SK-N-SH (cell line): ENCODE results near the gene TMEM200B. TPM values are rescaled to one million over a fixed set of nuclear protein-coding genes. Genes with fewer than 3 reads are reported as not detected.

Experiments
- CTCF ChIA-PET: fragments of 300-600, 350-600 bp; formaldehyde crosslinking; extraction: SDS; loops from one replicate; lab custom pipeline; 2021; lab: Yijun Ruan, JAX
- POLR2A ChIA-PET: fragments of 350-600 bp; sonication (Branson Sonifier 250); formaldehyde crosslinking; extraction: SDS; loops from one replicate; lab custom pipeline; 2020; ENCODE audit warnings: antibody characterized with exemption, inconsistent platforms; lab: Yijun Ruan, JAX
- DNase-seq: peaks from one replicate; pipeline ENCODE4 v3.0.0; 2012
- H2AFZ ChIP-seq: fragments of 200-600 bp; sonication (generic); 2 replicates; pipeline ENCODE4 v1.8.1; 2016; ENCODE audit warnings: antibody characterized with exemption, mild to moderate bottlenecking, low read depth
- H3F3A ChIP-seq: fragments of 200-600 bp; sonication (generic); replicated peaks from 2 replicates; pipeline ENCODE3; 2016; ENCODE audit warnings: antibody characterized with exemption, mild to moderate bottlenecking; ENCODE audit not compliant: insufficient read depth
- H3K27ac ChIP-seq, 2 experiments: fragments of 200-500 bp in 1 of 2; fragments of 200-600 bp in 1 of 2; sonication (Bioruptor generic) in 1 of 2; sonication (generic), shearing (Covaris generic) in 1 of 2; 2 replicates each; pipeline versions ENCODE4 v1.5.1 to v1.6.1; 2014 to 2016; ENCODE audit warnings: low read depth in 2 of 2, inconsistent platforms in 1 of 2, low read length in 1 of 2, mild to moderate bottlenecking in 1 of 2, mixed read lengths in 1 of 2
- H3K27me3 ChIP-seq: fragments of 200-600 bp; sonication (generic), shearing (Covaris generic); 2 replicates; pipeline ENCODE4 v1.6.1; 2016; ENCODE audit warnings: mixed run types; ENCODE audit not compliant: insufficient read depth
- H3K36me3 ChIP-seq, 2 experiments: fragments of 200-500 bp in 1 of 2; fragments of 200-600 bp in 1 of 2; sonication (Bioruptor generic) in 1 of 2; sonication (generic) in 1 of 2; replicated peaks in 1 of 2; 2 replicates each; pipeline versions ENCODE3 to v1.5.1; 2014 to 2016; ENCODE audit warnings: low read length in 1 of 2, mild to moderate bottlenecking in 1 of 2; ENCODE audit not compliant: insufficient read depth in 2 of 2, control insufficient read depth in 1 of 2
- H3K4me1 ChIP-seq, 2 experiments: fragments of 200-500 bp in 1 of 2; fragments of 200-600 bp in 1 of 2; sonication (Bioruptor generic) in 1 of 2; sonication (generic), shearing (Covaris generic) in 1 of 2; 2 replicates each; pipeline versions ENCODE4 v1.5.1 to v1.6.1; 2014 to 2016; ENCODE audit warnings: low read depth in 1 of 2, low read length in 1 of 2, mixed run types in 1 of 2; ENCODE audit not compliant: insufficient read depth in 2 of 2, control insufficient read depth in 1 of 2
- H3K4me2 ChIP-seq: fragments of 200-600 bp; sonication (generic), shearing (Covaris generic); 2 replicates; pipeline ENCODE4 v1.6.1; 2017; ENCODE audit warnings: mixed run types
- H3K4me3 ChIP-seq, 2 experiments: fragments of 200-500 bp in 1 of 2; fragments of 200-600 bp in 1 of 2; sonication (Bioruptor generic) in 1 of 2; sonication (generic), shearing (Covaris generic) in 1 of 2; 2 replicates each; pipeline versions ENCODE4 v1.5.1 to v1.8.1; 2014 to 2016; ENCODE audit warnings: low read depth in 2 of 2, inconsistent platforms in 1 of 2, low read length in 1 of 2, mild to moderate bottlenecking in 1 of 2, mixed read lengths in 1 of 2, moderate library complexity in 1 of 2
- H3K79me2 ChIP-seq: fragments of 200-600 bp; sonication (generic); 2 replicates; pipeline ENCODE4 v1.8.1; 2017; ENCODE audit warnings: mild to moderate bottlenecking; ENCODE audit not compliant: insufficient read depth
- H3K9ac ChIP-seq: fragments of 200-600 bp; sonication (generic); 2 replicates; pipeline ENCODE4 v1.6.1; 2017; ENCODE audit warnings: mixed run types
- H3K9me2 ChIP-seq: fragments of 200-600 bp; sonication (generic); 2 replicates; pipeline ENCODE4 v1.6.1; 2017; ENCODE audit warnings: mixed run types
- H3K9me3 ChIP-seq: fragments of 200-600 bp; sonication (generic); 2 replicates; pipeline ENCODE4 v1.6.1; 2017; ENCODE audit warnings: mixed run types, mild to moderate bottlenecking, moderate library complexity
- H4K20me1 ChIP-seq: fragments of 200-600 bp; sonication (generic); 2 replicates; pipeline ENCODE4 v1.6.1; 2017; ENCODE audit warnings: mild to moderate bottlenecking, mixed run types; ENCODE audit not compliant: insufficient read depth
- CHD2 ChIP-seq: fragments of 150-350 bp; IDR thresholded peaks from 2 replicates; pipeline ENCODE4 v1.6.1; 2018; ENCODE audit warnings: low read length; ENCODE audit not compliant: partially characterized antibody
- EP300 ChIP-seq, 2 experiments: IDR thresholded peaks; 2 replicates each; pipeline versions ENCODE4 v1.4.0 to v1.6.1; 2012; ENCODE audit warnings: borderline replicate concordance in 1 of 2, low read depth in 1 of 2, low read length in 1 of 2
- EZH2phosphoT487 ChIP-seq: fragments of 200-600 bp; sonication (generic); IDR thresholded peaks from 2 replicates; pipeline ENCODE4 v1.6.1; 2017; ENCODE audit warnings: low read depth, mixed run types, mild to moderate bottlenecking, antibody characterized with exemption, moderate library complexity, borderline replicate concordance
- GABPA ChIP-seq: IDR thresholded peaks from 2 replicates; pipeline ENCODE4 v1.4.0; 2012; ENCODE audit warnings: low read depth, mild to moderate bottlenecking
- GATA2 ChIP-seq: sonication (generic); formaldehyde crosslinking; IDR thresholded peaks from 2 replicates; pipeline ENCODE4 v1.5.0; 2020; ENCODE audit warnings: mild to moderate bottlenecking, missing genetic modification reagents
- IRF3 ChIP-seq: fragments of 150-350 bp; IDR thresholded peaks from 2 replicates; pipeline ENCODE4 v1.6.1; 2016; ENCODE audit warnings: mild to moderate bottlenecking, low read depth, low read length
- MXI1 ChIP-seq: IDR thresholded peaks from 2 replicates; pipeline ENCODE4 v1.6.1; 2012; ENCODE audit warnings: mild to moderate bottlenecking, low read depth, low read length, improper control_type of control experiment
- NRF1 ChIP-seq: IDR thresholded peaks from 2 replicates; pipeline ENCODE4 v1.6.1; 2012; ENCODE audit warnings: low read depth, mild to moderate bottlenecking, low read length
- PBX3 ChIP-seq: IDR thresholded peaks from 2 replicates; pipeline ENCODE4; 2012
- RAD21 ChIP-seq: IDR thresholded peaks from 2 replicates; pipeline ENCODE4 v1.6.1; 2012; ENCODE audit warnings: mild to moderate bottlenecking, low read length
- RCOR1 ChIP-seq: fragments of 150-350 bp; IDR thresholded peaks from 2 replicates; pipeline ENCODE4 v1.6.1; 2017; ENCODE audit warnings: antibody characterized with exemption, low read length
- SIN3A ChIP-seq: IDR thresholded peaks from 2 replicates; pipeline ENCODE4 v1.6.1; 2012; ENCODE audit warnings: low read depth, mild to moderate bottlenecking, low read length, moderate library complexity, borderline replicate concordance
- WGBS: methylation state at CpG from one replicate; pipeline ENCODE4 v1.1.6; 2017; ENCODE audit warnings: low lambda C conversion rate; 5-methylcytosine and 5-hydroxymethylcytosine counted together
- polyA plus RNA-seq, 3 experiments: library from polyadenylated mRNA; depleted of rRNA; stranded (reverse); fragments of >200 nt; gene quantifications; 2 replicates each; pipeline ENCODE4 v1.2.3, GENCODE V29; 2012

TMEM200B gene
- polyA plus RNA-seq, 1 of the 3 experiments (the other 2 are of a cell fraction), result 1.5 TPM

- H3K9ac ChIP-seq, result no peak overlapping the region
- H3K4me3 ChIP-seq, result no peak overlapping the region
- no peaks in the 10 kb centered on the region for H3K27me3 ChIP-seq
- POLR2A ChIA-PET, result no interaction called here
- H3K9me2 ChIP-seq, result no peaks in the 10 kb centered on the region
- H4K20me1 ChIP-seq, result no peaks in the 10 kb centered on the region
- TF ChIP-seq NRF1, result no peak
- no peaks in the 10 kb centered on the region for H3K9me3 ChIP-seq
- no peak overlapping the region for H2AFZ ChIP-seq
- H3K36me3 ChIP-seq, result no peaks in the 10 kb centered on the region
- CTCF ChIA-PET, result interaction anchor here (0.6 kb wide), 1 partner anchor 9 kb away, joined by 3 read pairs; no protein-coding TSS in a partner anchor
- H3K4me1 ChIP-seq, result no peaks in the 10 kb centered on the region
- no peaks in the 10 kb centered on the region for H3F3A ChIP-seq
- H3K27ac ChIP-seq, result no peak overlapping the region
- no peak for DNase-seq
- H3K4me2 ChIP-seq, result no peak overlapping the region
- H3K79me2 ChIP-seq, result no peaks in the 10 kb centered on the region
Observed at GRCh38 chr1:29090937-29091618, 32.6 kb downstream of the TMEM200B start.

- DNase-seq, result no peak
- Histone ChIP-seq H3K9ac (no peak overlapping the region), H3K4me1 (peaks cover 2 to 16% of the 10 kb centered on the region in 2 experiments; a peak in 3 of 4 replicates), H2AFZ (no peak overlapping the region), H3K4me3 (no peak overlapping the region), H3K4me2 (no peak overlapping the region), H3K9me3 (no peaks in the 10 kb centered on the region), H3K27me3 (no peaks in the 10 kb centered on the region), H3K27ac (peak overlapping the region in 1 of 2 experiments; percentile 93; a peak in 2 of 4 replicates), H3F3A (no peaks in the 10 kb centered on the region), H3K36me3 (no peaks in the 10 kb centered on the region), H3K9me2 (no peaks in the 10 kb centered on the region), H3K79me2 (no peaks in the 10 kb centered on the region), H4K20me1 (no peaks in the 10 kb centered on the region)
- POLR2A ChIA-PET, result no interaction called here
- CTCF ChIA-PET, result interaction anchor here (0.8 to 1.6 kb wide), 4 partner anchors 35 to 348 kb away, joined by 3 read pairs; partner anchors contain the start of gene SRSF4
- 45% methylated on average over 2 of the region's 2 CpGs for WGBS
- TF ChIP-seq IRF3, result no peak
- TF ChIP-seq EP300 (IDR thresholded peaks at IDR 0.05; ENCODE audit: borderline replicate concordance in 1 of 2, low read depth in 1 of 2, low read length in 1 of 2), result peak in 1 of 2 experiments; percentile 27; a peak in 1 of 4 replicates
Observed at GRCh38 chr1:29084196-29084521, 39.5 kb downstream of the TMEM200B start.

GRCh38 chr1:29083317-29084195, 40.1 kb downstream of the TMEM200B start:
- Histone ChIP-seq H3K36me3 (no peaks in the 10 kb centered on the region), H3K4me1 (peaks cover 2 to 16% of the 10 kb centered on the region in 2 experiments; a peak in 3 of 4 replicates), H3K79me2 (no peaks in the 10 kb centered on the region), H3K27ac (peak overlapping the region; percentile 30 to 93; a peak in 3 of 4 replicates), H3K27me3 (no peaks in the 10 kb centered on the region), H4K20me1 (no peaks in the 10 kb centered on the region), H3K4me2 (no peak overlapping the region), H3K9me2 (no peaks in the 10 kb centered on the region), H3K9ac (no peak overlapping the region), H2AFZ (no peak overlapping the region), H3K4me3 (no peak overlapping the region), H3F3A (no peaks in the 10 kb centered on the region), H3K9me3 (no peaks in the 10 kb centered on the region)
- DNase-seq, result peak; percentile 50
- 28% methylated on average over 3 of the region's 3 CpGs for WGBS
- CTCF ChIA-PET, result interaction anchor here (0.8 to 2.7 kb wide), 8 partner anchors 12 to 347 kb away, joined by 3 to 13 read pairs (median 3); partner anchors contain the start of gene SRSF4
- POLR2A ChIA-PET, result interaction anchor here (1.3 kb wide), 1 partner anchor 98 kb away, joined by 4 read pairs; the partner anchor contains the start of gene SRSF4
- TF ChIP-seq CHD2 (no peak), IRF3 (no peak), EZH2phosphoT487 (no peak), RAD21 (no peak), PBX3 (peak; percentile 19; the same call in 1 of the 2 replicates), SIN3A (no peak), EP300 (IDR thresholded peaks at IDR 0.05; ENCODE audit: borderline replicate concordance in 1 of 2, low read depth in 1 of 2, low read length in 1 of 2) (peak in 1 of 2 experiments; percentile 65; a peak in 2 of 4 replicates), GATA2 (CRISPR knock-in tag) (peak; percentile 69), GABPA (no peak), RCOR1 (peak; percentile 54; the same call in 1 of the 2 replicates), MXI1 (no peak; the same call in 1 of the 2 replicates)
